GM19438 (cell line): ENCODE data around the gene KCNMA1.

Source experiments
- ATAC-seq: cut with Tn5 transposase; IDR thresholded peaks from one replicate; pipeline ENCODE4 v1.9.1; 2021; ENCODE audit warnings: low read depth; ENCODE audit not compliant: unreplicated experiment

KCNMA1 gene

GRCh38 chr10:76874896-76875295 lies 762.7 kb downstream of the KCNMA1 start:
- ATAC-seq, result no peak

- no peak for ATAC-seq
Measured at GRCh38 chr10:76874176-76874575, 763.4 kb downstream of the KCNMA1 start.

GRCh38 chr10:76871697-76872295 lies 765.8 kb downstream of the KCNMA1 start:
- no peak for ATAC-seq

- no peak for ATAC-seq
Measured at GRCh38 chr10:76869931-76870330, 767.7 kb downstream of the KCNMA1 start.

GRCh38 chr10:76868098-76868977 lies 769.3 kb downstream of the KCNMA1 start:
- ATAC-seq, result no peak

GRCh38 chr10:76866841-76867586 lies 770.6 kb downstream of the KCNMA1 start:
- ATAC-seq, result no peak

GRCh38 chr10:76864922-76865321 lies 772.7 kb downstream of the KCNMA1 start:
- no peak for ATAC-seq

GRCh38 chr10:76858721-76859120 lies 778.9 kb downstream of the KCNMA1 start:
- no peak for ATAC-seq

- ATAC-seq, result no peak
Measured at GRCh38 chr10:76840802-76841201, 796.8 kb downstream of the KCNMA1 start.

- ATAC-seq, result no peak
Measured at GRCh38 chr10:76839276-76839675, 798.3 kb downstream of the KCNMA1 start.

- no peak for ATAC-seq
Measured at GRCh38 chr10:76830218-76830617, 807.4 kb downstream of the KCNMA1 start.

GRCh38 chr10:76829724-76830123 lies 807.9 kb downstream of the KCNMA1 start:
- no peak for ATAC-seq
